Bronchial epithelial cell (primary cell): Measurements from ENCODE around the gene ADGRA1. TPM values are rescaled to one million over a fixed set of nuclear protein-coding genes. Genes with fewer than 3 reads are reported as not detected.

Experiments used
- DNase-seq: peaks from one replicate; pipeline ENCODE4 v3.0.0-alpha.2; 2010; ENCODE audit warnings: low read depth
- FAIRE-seq: peaks from 2 replicates; lab custom pipeline; 2011; peaks lifted over from hg19 to GRCh38; lab: Jason Lieb, UNC
- H3K27me3 ChIP-seq: 2 replicates; pipeline ENCODE4 v1.5.1; 2011; ENCODE audit warnings: low read length; ENCODE audit not compliant: control insufficient read depth, insufficient read depth
- H3K36me3 ChIP-seq: 2 replicates; pipeline ENCODE4 v1.5.1; 2011; ENCODE audit warnings: low read length; ENCODE audit not compliant: control insufficient read depth, insufficient read depth
- H3K4me3 ChIP-seq: 2 replicates; pipeline ENCODE4 v1.5.1; 2011; ENCODE audit warnings: mild to moderate bottlenecking, low read depth, low read length, control low read depth
- total RNA-seq: library from RNA; depleted of rRNA; stranded (reverse); fragments of >200 nt; gene quantifications from 2 replicates; pipeline ENCODE4 v1.2.1, GENCODE V29; 2014
- TF ChIP-seq, protein P1 (sequence below): IDR thresholded peaks from 2 replicates; pipeline ENCODE4 v1.5.1; 2011; ENCODE audit warnings: mild to moderate bottlenecking, moderate library complexity, low read length, control low read depth, inconsistent platforms; ENCODE audit not compliant: insufficient read depth, severe bottlenecking

The ADGRA1 gene
- total RNA-seq, 1 donor from 2014 or later = not detected

DNA sequence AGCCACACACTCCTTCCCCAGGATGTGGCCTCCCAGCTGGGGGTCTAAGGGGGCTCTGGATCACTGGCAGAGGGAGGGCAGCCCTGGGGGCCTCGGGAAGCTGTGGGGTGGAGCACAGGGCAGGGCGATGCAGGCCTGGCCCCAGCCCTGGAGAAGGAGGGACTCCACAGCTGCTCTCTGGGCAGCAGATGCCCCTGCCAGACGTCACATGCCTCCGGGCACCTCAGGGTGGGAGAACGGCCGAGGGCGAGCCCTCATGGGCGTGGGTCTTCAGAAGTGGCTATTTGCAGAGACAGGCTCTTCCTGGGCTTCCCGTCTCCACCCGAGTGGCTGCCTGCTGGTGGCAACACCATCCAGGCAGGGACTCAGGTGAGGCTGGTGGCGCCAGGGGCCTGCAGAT is 16.0 kb upstream of the ADGRA1 start:
- no peaks in the 10 kb centered on the region for H3K27me3 ChIP-seq
- no peak overlapping the region for H3K4me3 ChIP-seq
- TF ChIP-seq, protein P1, sequence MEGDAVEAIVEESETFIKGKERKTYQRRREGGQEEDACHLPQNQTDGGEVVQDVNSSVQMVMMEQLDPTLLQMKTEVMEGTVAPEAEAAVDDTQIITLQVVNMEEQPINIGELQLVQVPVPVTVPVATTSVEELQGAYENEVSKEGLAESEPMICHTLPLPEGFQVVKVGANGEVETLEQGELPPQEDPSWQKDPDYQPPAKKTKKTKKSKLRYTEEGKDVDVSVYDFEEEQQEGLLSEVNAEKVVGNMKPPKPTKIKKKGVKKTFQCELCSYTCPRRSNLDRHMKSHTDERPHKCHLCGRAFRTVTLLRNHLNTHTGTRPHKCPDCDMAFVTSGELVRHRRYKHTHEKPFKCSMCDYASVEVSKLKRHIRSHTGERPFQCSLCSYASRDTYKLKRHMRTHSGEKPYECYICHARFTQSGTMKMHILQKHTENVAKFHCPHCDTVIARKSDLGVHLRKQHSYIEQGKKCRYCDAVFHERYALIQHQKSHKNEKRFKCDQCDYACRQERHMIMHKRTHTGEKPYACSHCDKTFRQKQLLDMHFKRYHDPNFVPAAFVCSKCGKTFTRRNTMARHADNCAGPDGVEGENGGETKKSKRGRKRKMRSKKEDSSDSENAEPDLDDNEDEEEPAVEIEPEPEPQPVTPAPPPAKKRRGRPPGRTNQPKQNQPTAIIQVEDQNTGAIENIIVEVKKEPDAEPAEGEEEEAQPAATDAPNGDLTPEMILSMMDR = no peak
- no peaks in the 10 kb centered on the region for H3K36me3 ChIP-seq
- DNase-seq (no peak), FAIRE-seq (no peak)

DNA sequence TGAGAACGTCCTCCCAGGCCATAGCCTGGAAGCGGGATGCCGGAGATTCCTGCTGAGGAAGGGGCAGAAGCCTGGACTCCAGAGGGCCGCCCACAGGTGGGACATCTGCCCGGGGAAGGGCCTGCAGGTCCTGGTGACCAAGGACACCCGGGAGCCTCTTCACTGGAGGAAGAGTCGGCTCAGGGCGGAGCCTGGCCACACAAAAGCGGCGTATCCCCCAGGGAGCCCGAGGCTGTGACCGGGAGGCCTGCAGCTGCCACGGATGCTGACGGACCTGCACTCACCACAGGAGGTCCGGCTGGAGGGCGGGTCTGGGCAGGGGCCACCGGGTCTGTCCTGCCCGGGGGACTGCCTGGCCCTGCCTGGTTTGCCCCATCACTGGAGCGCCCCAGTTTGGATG is 15.5 kb upstream of the ADGRA1 start:
- Histone ChIP-seq H3K27me3 (no peaks in the 10 kb centered on the region), H3K4me3 (no peak overlapping the region), H3K36me3 (no peaks in the 10 kb centered on the region)
- FAIRE-seq (no peak), DNase-seq (no peak)
- TF ChIP-seq, protein P1 = no peak

GRCh38 chr10:133072720-133073390 is 14.9 kb upstream of the ADGRA1 start:
- TF ChIP-seq, protein P1 = no peak
- no peak for FAIRE-seq
- DNase-seq = no peak
- H3K27me3 ChIP-seq = no peaks in the 10 kb centered on the region
- no peaks in the 10 kb centered on the region for H3K36me3 ChIP-seq
- H3K4me3 ChIP-seq = no peak overlapping the region

GRCh38 chr10:133075346-133076137 is 12.2 kb upstream of the ADGRA1 start:
- Histone ChIP-seq H3K4me3 (no peak overlapping the region), H3K36me3 (no peaks in the 10 kb centered on the region), H3K27me3 (no peaks in the 10 kb centered on the region)
- FAIRE-seq = no peak
- DNase-seq = no peak
- TF ChIP-seq, protein P1 = no peak

DNA sequence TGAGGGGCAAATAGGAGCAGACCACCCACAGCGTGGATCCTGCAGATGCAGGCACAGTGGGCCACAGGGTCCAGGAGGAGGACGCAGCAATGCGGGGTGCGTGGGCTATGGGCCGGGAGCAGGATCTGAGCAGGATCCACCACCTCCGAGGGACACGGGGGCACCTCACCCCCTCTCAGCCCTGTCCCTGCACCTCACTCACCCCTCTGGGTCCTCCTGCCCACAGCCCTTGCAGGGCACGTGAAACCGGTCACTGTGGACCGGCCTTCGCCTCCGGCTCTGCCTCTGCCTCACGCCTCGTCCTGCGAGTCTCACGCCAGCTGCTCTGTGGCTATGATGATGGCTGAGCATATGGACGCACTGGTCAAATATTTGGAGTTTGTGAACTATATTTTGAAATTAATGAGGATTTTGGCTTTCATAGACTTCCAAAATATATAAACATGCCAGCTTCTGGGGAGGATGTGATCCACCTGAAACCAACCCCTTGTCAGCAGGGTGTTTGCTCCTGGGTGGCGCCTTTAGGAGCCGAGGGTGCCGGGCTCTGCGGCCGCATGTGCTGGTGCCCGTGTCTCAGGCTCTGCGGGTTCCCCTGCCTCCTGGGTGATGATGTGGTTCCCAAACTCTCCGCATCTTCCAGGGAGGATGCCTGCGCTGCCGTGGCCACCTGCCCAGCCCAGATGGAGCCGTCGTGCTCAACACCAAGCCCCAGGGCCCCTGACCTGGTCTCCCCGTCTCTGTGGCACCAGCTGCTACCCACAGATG is 11.3 kb upstream of the ADGRA1 start:
- Histone ChIP-seq H3K27me3 (no peaks in the 10 kb centered on the region), H3K4me3 (no peak overlapping the region), H3K36me3 (no peaks in the 10 kb centered on the region)
- no peak for DNase-seq
- TF ChIP-seq, protein P1 = no peak
- FAIRE-seq = no peak
